SK-N-MC (cell line): ENCODE results near the gene RPS16.

Source experiments
- DNase-seq: peaks from one replicate; pipeline ENCODE4 v3.0.0-alpha.2; 2011; ENCODE audit warnings: low read depth, low spot score
- H3K27ac ChIP-seq: fragments of 200-600 bp; sonication (generic); 2 replicates; pipeline ENCODE4 v1.5.1; 2016; ENCODE audit warnings: mixed run types
- H3K36me3 ChIP-seq: fragments of 200-600 bp; sonication (generic); 2 replicates; pipeline ENCODE4 v1.6.1; 2017; ENCODE audit warnings: antibody characterized with exemption, low read length, mixed read lengths; ENCODE audit not compliant: insufficient read depth
- H3K4me3 ChIP-seq: fragments of 200-600 bp; sonication (generic); 2 replicates; pipeline ENCODE4 v1.5.1; 2016
- H3K9ac ChIP-seq: fragments of 200-600 bp; sonication (generic); 2 replicates; pipeline ENCODE4 v1.8.0; 2017; ENCODE audit warnings: mixed run types, mixed read lengths; ENCODE audit not compliant: insufficient read length
- H3K9me3 ChIP-seq: fragments of 200-600 bp; sonication (generic); 2 replicates; pipeline ENCODE4 v1.6.1; 2017; ENCODE audit warnings: low read depth, mild to moderate bottlenecking, antibody characterized with exemption, low read length, moderate library complexity, mixed read lengths
- EZH2 ChIP-seq: fragments of 200-600 bp; sonication (generic); IDR thresholded peaks from one replicate; pipeline ENCODE4 v1.6.1; 2017; ENCODE audit warnings: antibody characterized with exemption
- FOXP2 ChIP-seq: optimal IDR thresholded peaks from 2 replicates; pipeline ENCODE3; 2011; ENCODE audit warnings: mild to moderate bottlenecking, moderate library complexity; ENCODE audit not compliant: insufficient read depth; ENCODE audit errors: extremely low read length, control extremely low read depth
- POLR2AphosphoS5 ChIP-seq: IDR thresholded peaks from 2 replicates; pipeline ENCODE4 v1.6.1; 2012; ENCODE audit warnings: mild to moderate bottlenecking, low read depth, low read length, borderline replicate concordance

RPS16 gene

DNA sequence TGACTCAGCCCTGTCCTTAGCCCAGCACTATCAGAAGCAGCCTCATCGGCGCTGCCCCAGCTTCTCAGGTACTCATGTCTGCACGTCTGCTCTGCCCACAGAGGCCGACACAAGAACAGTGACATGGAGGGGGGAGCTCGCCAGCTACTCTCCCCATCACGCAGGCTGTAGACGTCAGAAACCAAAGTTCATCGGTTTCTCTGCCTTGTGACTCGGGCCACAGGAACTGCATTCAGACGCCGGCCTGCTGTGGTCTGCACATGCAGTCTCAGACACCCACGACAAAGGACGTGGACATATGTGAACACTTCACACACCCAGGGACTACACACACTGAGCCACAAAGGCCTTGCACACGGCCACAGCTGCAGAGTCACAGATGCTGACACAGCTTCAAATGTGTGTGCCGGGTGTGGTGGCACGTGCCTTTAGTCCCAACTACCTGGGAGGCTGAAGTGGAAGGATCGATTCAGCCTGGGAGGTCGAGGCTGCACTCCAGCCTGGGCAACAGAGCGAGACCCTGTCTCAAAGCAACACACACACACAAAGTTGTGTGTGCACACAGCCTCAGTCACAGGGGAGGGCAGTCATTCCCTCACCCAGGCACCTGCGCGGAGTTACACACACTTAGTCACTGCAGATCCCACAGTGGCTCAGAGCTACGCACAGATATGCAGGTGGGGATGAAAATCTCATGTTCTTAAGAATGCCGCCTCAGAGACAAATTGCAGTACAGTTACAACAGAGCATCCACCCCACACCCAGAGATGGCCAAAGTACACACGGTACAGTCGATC, 34.0 kb downstream of the RPS16 start:
- no peaks in the 10 kb centered on the region for H3K36me3 ChIP-seq
- DNase-seq = no peak
- TF ChIP-seq EZH2 (no peak), FOXP2 (no peak)
- no peaks in the 10 kb centered on the region for H3K9me3 ChIP-seq
- H3K9ac ChIP-seq = no peak overlapping the region
- H3K4me3 ChIP-seq = no peak overlapping the region
- H3K27ac ChIP-seq = peak overlapping the region; percentile 92

DNA sequence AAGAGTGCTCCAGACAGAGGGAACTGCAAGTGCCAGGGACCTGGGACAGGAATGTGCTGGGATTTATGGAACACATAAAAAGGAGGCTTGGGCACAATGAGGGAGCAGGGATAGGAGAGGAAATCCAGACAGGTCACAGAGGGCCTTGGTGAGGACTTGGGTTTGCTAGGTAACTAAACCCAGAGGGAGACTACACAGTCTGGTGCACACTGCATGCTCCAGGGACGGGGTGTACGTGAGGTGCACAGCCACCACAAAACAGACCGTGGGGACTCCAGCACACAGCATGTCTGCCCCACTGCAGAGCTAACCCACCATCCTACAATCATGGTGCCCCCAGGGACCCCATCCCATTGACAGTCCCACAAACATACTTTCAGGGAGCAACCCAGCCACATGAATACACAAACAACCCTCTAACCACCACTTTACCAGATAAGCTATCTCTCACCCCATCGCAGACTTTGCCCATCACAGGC, 34.6 kb downstream of the RPS16 start:
- H3K9me3 ChIP-seq = no peaks in the 10 kb centered on the region
- no peak for TF ChIP-seq POLR2AphosphoS5
- no peak for TF ChIP-seq FOXP2
- TF ChIP-seq EZH2 = no peak
- no peaks in the 10 kb centered on the region for H3K36me3 ChIP-seq
- H3K9ac ChIP-seq = no peak overlapping the region
- H3K27ac ChIP-seq = peak overlapping the region; percentile 92
- DNase-seq = no peak
- H3K4me3 ChIP-seq = no peak overlapping the region

DNA sequence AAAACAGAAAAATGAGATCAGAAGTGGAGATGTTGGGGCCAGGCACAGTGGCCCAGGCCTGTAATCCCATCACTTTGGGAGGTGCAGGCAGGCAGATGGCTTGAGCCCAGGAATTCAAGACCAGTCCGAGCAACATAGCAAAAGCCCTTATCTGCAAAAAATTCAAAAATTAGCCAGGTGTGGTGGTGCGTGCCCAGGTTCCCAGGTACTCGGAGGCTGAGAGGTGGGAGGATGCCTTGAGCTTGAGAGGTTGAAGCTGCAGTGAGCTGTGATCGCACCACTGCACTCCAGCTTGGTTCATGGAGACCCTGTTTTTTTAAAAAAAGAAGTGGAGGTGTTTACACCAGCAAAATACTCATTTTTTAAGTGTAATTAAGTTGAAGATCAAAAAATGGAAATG, 35.7 kb downstream of the RPS16 start:
- Histone ChIP-seq H3K36me3 (peaks cover 3% of the 10 kb centered on the region; the same call in 1 of the 2 replicates), H3K9ac (no peak overlapping the region), H3K27ac (peak overlapping the region; percentile 46; the same call in 1 of the 2 replicates), H3K4me3 (no peak overlapping the region), H3K9me3 (no peaks in the 10 kb centered on the region)
- TF ChIP-seq EZH2 = no peak
- no peak for TF ChIP-seq POLR2AphosphoS5
- no peak for TF ChIP-seq FOXP2
- DNase-seq = no peak

DNA sequence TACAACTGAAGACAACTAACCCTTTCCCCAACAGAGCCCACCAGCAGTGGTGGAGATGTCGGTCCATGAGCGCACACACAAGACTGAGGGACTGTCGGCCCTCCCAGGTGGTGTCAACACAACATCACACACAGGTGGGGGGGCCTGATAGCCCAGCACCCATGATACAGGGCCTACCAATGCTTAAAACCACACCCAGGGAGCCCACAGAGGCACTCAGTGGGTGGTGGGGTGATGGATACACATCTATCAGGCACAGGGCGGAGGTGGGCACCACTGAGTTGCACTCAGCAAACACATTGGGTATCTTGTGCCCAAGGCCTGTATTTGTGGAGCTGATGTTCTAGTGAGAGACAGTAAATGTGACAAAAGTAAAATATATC, 36.1 kb downstream of the RPS16 start:
- no peak for DNase-seq
- TF ChIP-seq EZH2 = no peak
- peak; percentile 47; the same call in 1 of the 2 replicates for TF ChIP-seq POLR2AphosphoS5

DNA sequence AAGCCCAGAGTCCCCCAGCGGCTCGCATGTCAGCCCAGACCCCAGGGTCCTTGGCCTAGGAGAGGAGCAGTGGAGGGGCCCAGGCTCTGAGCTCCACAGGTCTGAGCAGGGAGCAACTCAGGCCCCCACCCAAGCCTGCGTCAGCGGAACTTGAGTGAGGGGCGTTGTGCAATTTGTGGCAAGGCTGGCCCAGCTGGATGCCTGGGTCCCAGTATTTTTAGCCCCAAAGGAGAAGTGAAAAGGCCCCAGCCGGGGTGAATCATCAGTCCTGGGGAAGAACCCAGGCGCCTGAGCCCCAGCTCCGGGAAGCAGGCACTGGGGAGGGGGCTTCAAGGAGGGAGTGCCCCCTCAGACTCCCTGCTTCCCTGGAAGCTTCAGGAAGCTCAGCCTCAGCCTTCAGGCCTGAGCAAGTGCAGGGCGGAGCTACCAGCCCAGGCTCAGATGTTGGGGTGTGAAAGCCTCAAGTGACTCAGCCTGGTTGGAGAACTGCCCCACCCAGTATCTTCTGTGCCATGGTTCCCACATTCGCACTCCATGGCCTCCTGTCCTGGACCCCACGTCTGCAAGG, 37.4 kb downstream of the RPS16 start:
- Histone ChIP-seq H3K9ac (peak overlapping the region; percentile 60), H3K9me3 (no peaks in the 10 kb centered on the region), H3K36me3 (peaks cover 10% of the 10 kb centered on the region; the same call in 1 of the 2 replicates), H3K27ac (peak overlapping the region; percentile 90), H3K4me3 (peak overlapping the region; percentile 59; the same call in 1 of the 2 replicates)
- no peak for DNase-seq
- TF ChIP-seq FOXP2 (no peak), POLR2AphosphoS5 (no peak), EZH2 (no peak)

More for the DNA sequence above, 36.1 kb downstream of the RPS16 start:
- H3K4me3 ChIP-seq = no peak overlapping the region
- H3K9ac ChIP-seq = no peak overlapping the region
- H3K36me3 ChIP-seq = peaks cover 5% of the 10 kb centered on the region; the same call in 1 of the 2 replicates
- no peaks in the 10 kb centered on the region for H3K9me3 ChIP-seq
- H3K27ac ChIP-seq = no peak overlapping the region

DNA sequence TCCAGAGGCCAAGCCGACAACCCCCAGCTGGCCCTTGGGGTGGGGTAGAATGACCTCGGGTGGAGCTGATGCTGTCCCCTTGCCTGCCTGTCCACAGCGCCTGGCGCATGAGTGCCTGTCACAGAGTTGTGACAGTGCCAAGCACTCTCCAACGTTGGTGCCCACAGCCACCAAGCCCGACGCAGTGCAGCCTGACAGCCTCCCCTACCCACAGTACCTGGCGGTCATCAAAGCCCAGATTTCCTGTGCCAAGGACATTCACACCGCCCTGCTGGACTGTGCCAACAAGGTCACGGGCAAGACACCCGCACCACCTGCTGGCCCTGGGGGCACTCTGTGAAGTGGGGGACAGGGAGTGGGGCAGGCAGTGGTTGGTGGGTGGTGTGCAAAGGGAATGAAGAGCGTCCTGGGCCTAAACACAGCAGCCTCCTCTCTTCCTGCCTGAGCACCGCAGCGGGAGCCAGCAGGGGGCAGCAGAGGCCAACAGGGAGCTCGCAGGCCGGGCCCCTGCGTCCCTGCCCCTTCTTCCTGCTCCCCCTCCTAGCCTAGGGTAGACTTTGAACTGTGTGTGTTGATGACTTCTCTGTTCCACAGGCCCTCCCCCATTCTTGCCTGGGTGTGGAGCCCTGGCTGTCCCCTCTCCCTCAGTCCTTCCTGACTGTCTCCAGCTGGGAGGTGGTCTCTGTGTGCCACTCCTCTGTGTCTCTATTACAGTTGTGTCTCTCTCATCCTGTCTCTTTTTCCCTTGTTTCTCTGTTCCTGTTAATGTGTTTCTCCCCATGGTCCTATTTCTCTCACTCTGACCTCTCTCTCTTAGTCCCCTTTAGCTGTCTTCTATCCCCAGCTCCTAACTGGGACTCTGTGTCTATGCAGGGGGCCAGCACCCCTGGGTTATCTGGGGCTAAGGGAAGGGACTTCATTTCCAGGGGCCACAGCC, 38.1 kb downstream of the RPS16 start:
- Histone ChIP-seq H3K9ac (peak overlapping the region; percentile 60), H3K4me3 (peak overlapping the region; percentile 59; the same call in 1 of the 2 replicates)

DNA sequence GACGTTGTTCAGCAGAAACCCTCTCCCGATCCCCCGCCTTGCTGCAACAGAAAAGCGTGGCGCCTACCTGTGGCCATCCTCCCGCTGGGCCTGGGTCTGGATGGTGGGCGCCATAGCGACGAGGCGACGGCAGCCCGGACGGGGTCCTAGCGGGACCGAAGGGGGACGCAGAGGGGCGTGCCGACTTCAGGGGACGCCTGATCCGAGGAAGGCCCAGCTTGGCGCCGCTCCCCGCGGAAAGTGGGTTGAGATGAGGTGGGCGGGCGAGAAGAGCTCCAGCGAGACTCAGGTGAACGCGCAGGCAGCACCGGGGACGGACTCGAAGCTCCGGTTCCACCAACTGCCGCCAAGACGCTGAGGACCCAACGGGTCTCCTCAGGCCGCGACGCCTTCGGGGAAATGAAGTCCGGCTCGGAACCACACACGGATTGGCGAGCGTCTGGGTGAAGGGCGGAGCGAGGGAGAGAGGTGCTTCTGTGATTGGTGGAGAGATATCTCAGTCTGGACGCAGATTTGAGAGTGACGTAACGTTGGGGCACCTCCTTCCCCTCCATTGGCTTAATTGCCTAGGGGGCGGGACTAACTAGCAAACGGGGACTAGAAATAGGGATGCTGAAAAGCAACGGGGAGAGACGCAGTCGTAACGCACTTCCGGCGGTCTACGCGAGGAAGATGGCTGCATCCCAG, 44.9 kb downstream of the RPS16 start, which contains the start of the genes MED29 and PAF1:
TSS of gene MED29 (plus strand) at position 628 of the 687 bp plus-strand sequence. CDS start at position 673, 45 bp downstream.
TSS of gene PAF1 (minus strand) at position 356 of the 687 bp plus-strand sequence. CDS start at position 114, 242 bp downstream.
- Histone ChIP-seq H3K36me3 (peaks cover 41% of the 10 kb centered on the region), H3K9me3 (no peaks in the 10 kb centered on the region), H3K9ac (peak within 1 kb of the TSS; percentile 97), H3K27ac (peak within 1 kb of the TSS; percentile 97), H3K4me3 (peak within 1 kb of the TSS; percentile 96)
- TF ChIP-seq FOXP2 (no peak), EZH2 (no peak), POLR2AphosphoS5 (peak; percentile 97)
- peak; percentile 100 for DNase-seq

More for the DNA sequence above, 38.1 kb downstream of the RPS16 start:
- Histone ChIP-seq H3K36me3 (peaks cover 10% of the 10 kb centered on the region; the same call in 1 of the 2 replicates), H3K9me3 (no peaks in the 10 kb centered on the region), H3K27ac (peak overlapping the region; percentile 90)
- DNase-seq = no peak
- no peak; the same call in 1 of the 2 replicates for TF ChIP-seq POLR2AphosphoS5
- TF ChIP-seq FOXP2 = peak; percentile 38

DNA sequence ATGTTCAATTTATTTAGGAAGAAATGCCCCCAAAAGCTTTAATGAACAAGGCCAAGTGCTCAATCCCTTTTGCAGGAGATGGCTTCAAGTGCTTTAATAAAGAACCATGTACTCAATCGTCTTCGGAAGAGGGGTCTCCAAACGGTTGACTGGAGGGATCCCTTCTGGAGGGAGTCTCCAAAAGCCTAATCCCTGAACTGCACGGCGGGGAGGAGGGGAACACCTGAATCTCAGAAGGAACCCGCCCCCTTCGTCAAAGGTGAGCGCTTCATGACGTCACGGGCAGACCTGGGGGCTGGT, 45.3 kb downstream of the RPS16 start:
- H3K4me3 ChIP-seq = peak overlapping the region; percentile 96
- peaks cover 45% of the 10 kb centered on the region for H3K36me3 ChIP-seq
- H3K27ac ChIP-seq = peak overlapping the region; percentile 97
- no peak for TF ChIP-seq POLR2AphosphoS5
- TF ChIP-seq FOXP2 = no peak
- TF ChIP-seq EZH2 = no peak
- H3K9me3 ChIP-seq = no peaks in the 10 kb centered on the region
- peak overlapping the region; percentile 97 for H3K9ac ChIP-seq
- no peak for DNase-seq
